Subcutaneous abdominal adipose tissue (tissue), 5 donors: Measurements from ENCODE around the gene SIX4.

Experiments
- H3K27ac ChIP-seq: one replicate; pipeline ENCODE4 v1.7.0; 2013; ENCODE audit warnings: low read depth, mild to moderate bottlenecking, inconsistent platforms, low read length, moderate library complexity
- H3K27me3 ChIP-seq, 5 donors: one replicate each; pipeline ENCODE4 v1.7.0; 2013; ENCODE audit warnings: low read length in 5 of 5, inconsistent platforms in 1 of 5; ENCODE audit not compliant: control insufficient read depth in 5 of 5, insufficient read depth in 4 of 5
- H3K36me3 ChIP-seq, 5 donors: one replicate each; pipeline ENCODE4 v1.7.0; 2013; ENCODE audit warnings: low read length in 5 of 5; ENCODE audit not compliant: control insufficient read depth in 5 of 5, insufficient read depth in 5 of 5
- H3K4me1 ChIP-seq, 5 donors: one replicate each; pipeline ENCODE4 v1.7.0; 2013; ENCODE audit warnings: low read length in 5 of 5, mild to moderate bottlenecking in 3 of 5, moderate library complexity in 1 of 5; ENCODE audit not compliant: control insufficient read depth in 5 of 5, insufficient read depth in 5 of 5
- H3K4me3 ChIP-seq, 5 donors: one replicate each; pipeline ENCODE4 v1.7.0; 2013; ENCODE audit warnings: low read length in 5 of 5, low read depth in 1 of 5
- H3K9ac ChIP-seq, 5 donors: one replicate each; pipeline ENCODE4 v1.7.0; 2013; ENCODE audit warnings: low read length in 5 of 5, mild to moderate bottlenecking in 4 of 5, moderate library complexity in 3 of 5
- H3K9me3 ChIP-seq, 5 donors: one replicate each; pipeline ENCODE4 v1.7.0; 2013; ENCODE audit warnings: low read length in 5 of 5; ENCODE audit not compliant: control insufficient read depth in 5 of 5
- donor health status: healthy.
- donor health status: healthy.
- donor health status: healthy.
- donor health status: healthy.
- donor health status: healthy.

SIX4 gene

GRCh38 chr14:60705100-60705499 lies 19.1 kb downstream of the SIX4 start:
- Histone ChIP-seq H3K4me3 (no peak overlapping the region), H3K27me3 (no peaks in the 10 kb centered on the region), H3K9ac (no peak overlapping the region), H3K36me3 (no peaks in the 10 kb centered on the region), H3K27ac (no peak overlapping the region), H3K4me1 (no peaks in the 10 kb centered on the region), H3K9me3 (peaks cover 2 to 8% (median 4%) of the 10 kb centered on the region in 5 donors)

- Histone ChIP-seq H3K27ac (no peak overlapping the region), H3K4me1 (no peaks in the 10 kb centered on the region), H3K27me3 (no peaks in the 10 kb centered on the region)
These were observed 23.6 kb downstream of the SIX4 start for GRCh38 chr14:60700598-60700997.

GRCh38 chr14:60695327-60695726 lies 28.8 kb downstream of the SIX4 start:
- Histone ChIP-seq H3K27me3 (no peaks in the 10 kb centered on the region), H3K9ac (no peak overlapping the region), H3K27ac (no peak overlapping the region), H3K4me1 (no peaks in the 10 kb centered on the region), H3K36me3 (no peaks in the 10 kb centered on the region), H3K4me3 (no peak overlapping the region), H3K9me3 (peaks cover 0 to 4% (median 0%) of the 10 kb centered on the region in 5 donors)

More at GRCh38 chr14:60700598-60700997, 23.6 kb downstream of the SIX4 start:
- H3K9ac ChIP-seq: no peak overlapping the region
- H3K36me3 ChIP-seq: no peaks in the 10 kb centered on the region
- no peak overlapping the region for H3K4me3 ChIP-seq
- H3K9me3 ChIP-seq: peaks cover 2 to 10% (median 4%) of the 10 kb centered on the region in 5 donors

- no peak overlapping the region for H3K4me3 ChIP-seq
- H3K27me3 ChIP-seq: no peaks in the 10 kb centered on the region
- no peak overlapping the region for H3K27ac ChIP-seq
- no peak overlapping the region for H3K9ac ChIP-seq
- no peaks in the 10 kb centered on the region for H3K36me3 ChIP-seq
- no peaks in the 10 kb centered on the region for H3K4me1 ChIP-seq
- H3K9me3 ChIP-seq: no peaks in the 10 kb centered on the region
These were observed 32.6 kb downstream of the SIX4 start for GRCh38 chr14:60691383-60692113.

- H3K9me3 ChIP-seq: no peaks in the 10 kb centered on the region
- no peak overlapping the region for H3K9ac ChIP-seq
- H3K4me3 ChIP-seq: no peak overlapping the region
- no peaks in the 10 kb centered on the region for H3K27me3 ChIP-seq
- no peaks in the 10 kb centered on the region for H3K4me1 ChIP-seq
- no peak overlapping the region for H3K27ac ChIP-seq
- no peaks in the 10 kb centered on the region for H3K36me3 ChIP-seq
These were observed 37.3 kb downstream of the SIX4 start for GRCh38 chr14:60686865-60687264.

- Histone ChIP-seq H3K27ac (no peak overlapping the region), H3K36me3 (no peaks in the 10 kb centered on the region), H3K4me1 (no peaks in the 10 kb centered on the region), H3K4me3 (no peak overlapping the region), H3K9me3 (no peaks in the 10 kb centered on the region), H3K27me3 (no peaks in the 10 kb centered on the region), H3K9ac (no peak overlapping the region)
These were observed 39.9 kb downstream of the SIX4 start for GRCh38 chr14:60684203-60684602.

GRCh38 chr14:60681271-60681670 lies 42.9 kb downstream of the SIX4 start:
- no peak overlapping the region for H3K4me3 ChIP-seq
- no peaks in the 10 kb centered on the region for H3K9me3 ChIP-seq
- H3K27me3 ChIP-seq: no peaks in the 10 kb centered on the region
- H3K27ac ChIP-seq: no peak overlapping the region
- no peaks in the 10 kb centered on the region for H3K36me3 ChIP-seq
- H3K4me1 ChIP-seq: no peaks in the 10 kb centered on the region
- H3K9ac ChIP-seq: no peak overlapping the region

- Histone ChIP-seq H3K9me3 (no peaks in the 10 kb centered on the region), H3K27me3 (no peaks in the 10 kb centered on the region), H3K27ac (no peak overlapping the region), H3K4me3 (no peak overlapping the region), H3K9ac (no peak overlapping the region), H3K36me3 (no peaks in the 10 kb centered on the region), H3K4me1 (no peaks in the 10 kb centered on the region)
These were observed 43.6 kb downstream of the SIX4 start for GRCh38 chr14:60680511-60680910.

- Histone ChIP-seq H3K4me1 (no peaks in the 10 kb centered on the region), H3K9me3 (no peaks in the 10 kb centered on the region), H3K36me3 (no peaks in the 10 kb centered on the region), H3K27me3 (no peaks in the 10 kb centered on the region), H3K4me3 (no peak overlapping the region), H3K9ac (no peak overlapping the region), H3K27ac (no peak overlapping the region)
These were observed 44.4 kb downstream of the SIX4 start for GRCh38 chr14:60679566-60680258.

- Histone ChIP-seq H3K27ac (no peak overlapping the region), H3K36me3 (no peaks in the 10 kb centered on the region)
These were observed 46.5 kb downstream of the SIX4 start for GRCh38 chr14:60677701-60678100.

More at GRCh38 chr14:60677701-60678100, 46.5 kb downstream of the SIX4 start:
- no peaks in the 10 kb centered on the region for H3K4me1 ChIP-seq
- no peak overlapping the region for H3K9ac ChIP-seq
- H3K27me3 ChIP-seq: no peaks in the 10 kb centered on the region
- H3K9me3 ChIP-seq: no peaks in the 10 kb centered on the region
- no peak overlapping the region for H3K4me3 ChIP-seq
